ENCODE measurements around the gene PAGE2. TPM values are rescaled to one million over a fixed set of nuclear protein-coding genes. Genes with fewer than 3 reads are reported as not detected.

The PAGE2 gene
- total and polyA plus RNA-seq, 9 of the 15 experiments (the other 6 are each of a cell fraction or from before 2014, with no cell fraction given): 0.40 to 3.7 (median 1.5) TPM; not detected in 1

DNA sequence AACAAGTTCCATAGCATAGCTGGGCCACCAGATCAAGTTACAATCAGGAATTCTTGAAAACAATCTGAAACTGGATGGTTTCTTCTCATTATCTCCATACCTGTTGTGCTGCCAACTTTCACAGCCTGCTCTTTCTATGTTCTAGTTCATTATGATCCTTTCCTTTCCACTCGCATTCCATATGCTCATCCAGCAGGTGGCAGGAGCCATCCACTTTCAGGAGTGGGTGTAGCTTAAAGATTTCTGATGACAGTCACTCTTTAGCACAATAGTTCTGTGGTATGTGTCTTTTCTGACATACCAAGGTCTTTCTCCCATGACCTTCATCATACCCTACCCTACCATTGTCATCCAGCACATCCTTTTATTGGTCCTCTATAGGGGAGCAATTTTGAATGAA is 46.4 kb downstream of the PAGE2 start (continued):
- TF ChIP-seq, protein P1, sequence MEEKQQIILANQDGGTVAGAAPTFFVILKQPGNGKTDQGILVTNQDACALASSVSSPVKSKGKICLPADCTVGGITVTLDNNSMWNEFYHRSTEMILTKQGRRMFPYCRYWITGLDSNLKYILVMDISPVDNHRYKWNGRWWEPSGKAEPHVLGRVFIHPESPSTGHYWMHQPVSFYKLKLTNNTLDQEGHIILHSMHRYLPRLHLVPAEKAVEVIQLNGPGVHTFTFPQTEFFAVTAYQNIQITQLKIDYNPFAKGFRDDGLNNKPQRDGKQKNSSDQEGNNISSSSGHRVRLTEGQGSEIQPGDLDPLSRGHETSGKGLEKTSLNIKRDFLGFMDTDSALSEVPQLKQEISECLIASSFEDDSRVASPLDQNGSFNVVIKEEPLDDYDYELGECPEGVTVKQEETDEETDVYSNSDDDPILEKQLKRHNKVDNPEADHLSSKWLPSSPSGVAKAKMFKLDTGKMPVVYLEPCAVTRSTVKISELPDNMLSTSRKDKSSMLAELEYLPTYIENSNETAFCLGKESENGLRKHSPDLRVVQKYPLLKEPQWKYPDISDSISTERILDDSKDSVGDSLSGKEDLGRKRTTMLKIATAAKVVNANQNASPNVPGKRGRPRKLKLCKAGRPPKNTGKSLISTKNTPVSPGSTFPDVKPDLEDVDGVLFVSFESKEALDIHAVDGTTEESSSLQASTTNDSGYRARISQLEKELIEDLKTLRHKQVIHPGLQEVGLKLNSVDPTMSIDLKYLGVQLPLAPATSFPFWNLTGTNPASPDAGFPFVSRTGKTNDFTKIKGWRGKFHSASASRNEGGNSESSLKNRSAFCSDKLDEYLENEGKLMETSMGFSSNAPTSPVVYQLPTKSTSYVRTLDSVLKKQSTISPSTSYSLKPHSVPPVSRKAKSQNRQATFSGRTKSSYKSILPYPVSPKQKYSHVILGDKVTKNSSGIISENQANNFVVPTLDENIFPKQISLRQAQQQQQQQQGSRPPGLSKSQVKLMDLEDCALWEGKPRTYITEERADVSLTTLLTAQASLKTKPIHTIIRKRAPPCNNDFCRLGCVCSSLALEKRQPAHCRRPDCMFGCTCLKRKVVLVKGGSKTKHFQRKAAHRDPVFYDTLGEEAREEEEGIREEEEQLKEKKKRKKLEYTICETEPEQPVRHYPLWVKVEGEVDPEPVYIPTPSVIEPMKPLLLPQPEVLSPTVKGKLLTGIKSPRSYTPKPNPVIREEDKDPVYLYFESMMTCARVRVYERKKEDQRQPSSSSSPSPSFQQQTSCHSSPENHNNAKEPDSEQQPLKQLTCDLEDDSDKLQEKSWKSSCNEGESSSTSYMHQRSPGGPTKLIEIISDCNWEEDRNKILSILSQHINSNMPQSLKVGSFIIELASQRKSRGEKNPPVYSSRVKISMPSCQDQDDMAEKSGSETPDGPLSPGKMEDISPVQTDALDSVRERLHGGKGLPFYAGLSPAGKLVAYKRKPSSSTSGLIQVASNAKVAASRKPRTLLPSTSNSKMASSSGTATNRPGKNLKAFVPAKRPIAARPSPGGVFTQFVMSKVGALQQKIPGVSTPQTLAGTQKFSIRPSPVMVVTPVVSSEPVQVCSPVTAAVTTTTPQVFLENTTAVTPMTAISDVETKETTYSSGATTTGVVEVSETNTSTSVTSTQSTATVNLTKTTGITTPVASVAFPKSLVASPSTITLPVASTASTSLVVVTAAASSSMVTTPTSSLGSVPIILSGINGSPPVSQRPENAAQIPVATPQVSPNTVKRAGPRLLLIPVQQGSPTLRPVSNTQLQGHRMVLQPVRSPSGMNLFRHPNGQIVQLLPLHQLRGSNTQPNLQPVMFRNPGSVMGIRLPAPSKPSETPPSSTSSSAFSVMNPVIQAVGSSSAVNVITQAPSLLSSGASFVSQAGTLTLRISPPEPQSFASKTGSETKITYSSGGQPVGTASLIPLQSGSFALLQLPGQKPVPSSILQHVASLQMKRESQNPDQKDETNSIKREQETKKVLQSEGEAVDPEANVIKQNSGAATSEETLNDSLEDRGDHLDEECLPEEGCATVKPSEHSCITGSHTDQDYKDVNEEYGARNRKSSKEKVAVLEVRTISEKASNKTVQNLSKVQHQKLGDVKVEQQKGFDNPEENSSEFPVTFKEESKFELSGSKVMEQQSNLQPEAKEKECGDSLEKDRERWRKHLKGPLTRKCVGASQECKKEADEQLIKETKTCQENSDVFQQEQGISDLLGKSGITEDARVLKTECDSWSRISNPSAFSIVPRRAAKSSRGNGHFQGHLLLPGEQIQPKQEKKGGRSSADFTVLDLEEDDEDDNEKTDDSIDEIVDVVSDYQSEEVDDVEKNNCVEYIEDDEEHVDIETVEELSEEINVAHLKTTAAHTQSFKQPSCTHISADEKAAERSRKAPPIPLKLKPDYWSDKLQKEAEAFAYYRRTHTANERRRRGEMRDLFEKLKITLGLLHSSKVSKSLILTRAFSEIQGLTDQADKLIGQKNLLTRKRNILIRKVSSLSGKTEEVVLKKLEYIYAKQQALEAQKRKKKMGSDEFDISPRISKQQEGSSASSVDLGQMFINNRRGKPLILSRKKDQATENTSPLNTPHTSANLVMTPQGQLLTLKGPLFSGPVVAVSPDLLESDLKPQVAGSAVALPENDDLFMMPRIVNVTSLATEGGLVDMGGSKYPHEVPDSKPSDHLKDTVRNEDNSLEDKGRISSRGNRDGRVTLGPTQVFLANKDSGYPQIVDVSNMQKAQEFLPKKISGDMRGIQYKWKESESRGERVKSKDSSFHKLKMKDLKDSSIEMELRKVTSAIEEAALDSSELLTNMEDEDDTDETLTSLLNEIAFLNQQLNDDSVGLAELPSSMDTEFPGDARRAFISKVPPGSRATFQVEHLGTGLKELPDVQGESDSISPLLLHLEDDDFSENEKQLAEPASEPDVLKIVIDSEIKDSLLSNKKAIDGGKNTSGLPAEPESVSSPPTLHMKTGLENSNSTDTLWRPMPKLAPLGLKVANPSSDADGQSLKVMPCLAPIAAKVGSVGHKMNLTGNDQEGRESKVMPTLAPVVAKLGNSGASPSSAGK (IDR thresholded peaks at IDR 0.05): no peak
- TF ChIP-seq MTA1 (IDR thresholded peaks at IDR 0.05; ENCODE audit: borderline replicate concordance) (no peak), STAT5B (CRISPR knock-in tag; IDR thresholded peaks at IDR 0.05) (no peak), ZBTB33 (CRISPR knock-in tag; IDR thresholded peaks at IDR 0.05) (no peak), XRCC3 (IDR thresholded peaks at IDR 0.05) (no peak), ESRRA (IDR thresholded peaks at IDR 0.05; ENCODE audit: borderline replicate concordance, low read depth) (0 out of 2 replicates have a peak, but pooled peaks have one; percentile 18), ATF7 (IDR thresholded peaks at IDR 0.05) (no peak), ZBTB26 (CRISPR knock-in tag; IDR thresholded peaks at IDR 0.05) (no peak), CTCF (IDR thresholded peaks at IDR 0.05 in 2 of 3, conservative IDR thresholded peaks at IDR 0.05 in 1 of 3; ENCODE audit: insufficient read depth in 2 of 3, low read depth in 1 of 3, low read length in 3 of 3) (peak; percentile 50 to 74 (median 67))
- TF ChIP-seq, protein P2, sequence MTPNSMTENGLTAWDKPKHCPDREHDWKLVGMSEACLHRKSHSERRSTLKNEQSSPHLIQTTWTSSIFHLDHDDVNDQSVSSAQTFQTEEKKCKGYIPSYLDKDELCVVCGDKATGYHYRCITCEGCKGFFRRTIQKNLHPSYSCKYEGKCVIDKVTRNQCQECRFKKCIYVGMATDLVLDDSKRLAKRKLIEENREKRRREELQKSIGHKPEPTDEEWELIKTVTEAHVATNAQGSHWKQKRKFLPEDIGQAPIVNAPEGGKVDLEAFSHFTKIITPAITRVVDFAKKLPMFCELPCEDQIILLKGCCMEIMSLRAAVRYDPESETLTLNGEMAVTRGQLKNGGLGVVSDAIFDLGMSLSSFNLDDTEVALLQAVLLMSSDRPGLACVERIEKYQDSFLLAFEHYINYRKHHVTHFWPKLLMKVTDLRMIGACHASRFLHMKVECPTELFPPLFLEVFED (CRISPR knock-in tag; conservative IDR thresholded peaks at IDR 0.05): no peak
